Measurements from ENCODE around the gene IRX5.
A peak's percentile ranks its signal among the peaks of the same experiment; 100 is the strongest.

The IRX5 gene

DNA sequence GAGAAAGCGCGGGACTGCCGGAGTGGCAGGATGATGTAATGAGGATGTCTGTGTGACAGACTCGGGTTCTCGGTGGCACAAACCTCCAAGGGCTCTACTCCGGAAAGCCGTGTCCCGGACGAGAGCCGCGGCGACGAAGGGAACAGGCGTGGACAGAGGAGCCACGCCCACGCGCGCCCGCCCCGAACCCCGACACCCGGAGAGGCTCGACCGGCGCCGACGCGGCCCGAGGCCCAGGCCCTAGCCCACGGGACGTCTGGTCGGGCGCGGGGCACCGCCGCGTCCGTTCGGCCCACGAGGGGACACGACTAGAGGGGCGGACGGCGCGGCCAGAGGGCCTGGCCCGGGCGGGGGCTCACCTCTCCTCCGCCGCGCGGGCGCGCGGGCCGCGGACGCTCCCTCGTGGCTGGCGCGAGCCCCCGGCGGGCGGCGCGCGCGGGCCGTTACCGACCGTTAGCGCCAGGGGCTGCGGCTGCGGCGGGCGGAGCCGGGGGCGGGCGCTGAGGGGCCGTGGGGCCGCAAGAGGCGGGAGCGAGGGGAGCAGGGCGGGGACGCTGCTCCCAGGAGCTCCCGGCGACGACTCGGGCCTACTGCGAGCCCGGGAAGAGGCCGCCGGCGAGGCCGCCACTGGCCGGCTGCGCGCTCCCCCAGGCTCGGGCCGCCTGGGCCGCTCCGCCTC, 2.1 kb upstream of the IRX5 start:
- TF ChIP-seq, protein P1, sequence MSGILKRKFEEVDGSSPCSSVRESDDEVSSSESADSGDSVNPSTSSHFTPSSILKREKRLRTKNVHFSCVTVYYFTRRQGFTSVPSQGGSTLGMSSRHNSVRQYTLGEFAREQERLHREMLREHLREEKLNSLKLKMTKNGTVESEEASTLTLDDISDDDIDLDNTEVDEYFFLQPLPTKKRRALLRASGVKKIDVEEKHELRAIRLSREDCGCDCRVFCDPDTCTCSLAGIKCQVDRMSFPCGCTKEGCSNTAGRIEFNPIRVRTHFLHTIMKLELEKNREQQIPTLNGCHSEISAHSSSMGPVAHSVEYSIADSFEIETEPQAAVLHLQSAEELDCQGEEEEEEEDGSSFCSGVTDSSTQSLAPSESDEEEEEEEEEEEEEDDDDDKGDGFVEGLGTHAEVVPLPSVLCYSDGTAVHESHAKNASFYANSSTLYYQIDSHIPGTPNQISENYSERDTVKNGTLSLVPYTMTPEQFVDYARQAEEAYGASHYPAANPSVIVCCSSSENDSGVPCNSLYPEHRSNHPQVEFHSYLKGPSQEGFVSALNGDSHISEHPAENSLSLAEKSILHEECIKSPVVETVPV (CRISPR knock-in tag; IDR thresholded peaks at IDR 0.05) = no peak
- TF ChIP-seq ZFP30 (CRISPR knock-in tag; IDR thresholded peaks at IDR 0.05) (no peak), PPARA (CRISPR knock-in tag; IDR thresholded peaks at IDR 0.05; ENCODE audit: borderline replicate concordance) (no peak), ZNF8 (CRISPR knock-in tag; IDR thresholded peaks at IDR 0.05) (no peak), ZNF565 (CRISPR knock-in tag; conservative IDR thresholded peaks at IDR 0.05; ENCODE audit: low read depth) (no peak), ZFP3 (CRISPR knock-in tag; IDR thresholded peaks at IDR 0.05) (no peak), ZC3H10 (CRISPR knock-in tag; IDR thresholded peaks at IDR 0.05) (no peak), SNAI2 (CRISPR knock-in tag; IDR thresholded peaks at IDR 0.05) (no peak), TCF4 (CRISPR knock-in tag; IDR thresholded peaks at IDR 0.05; ENCODE audit: borderline replicate concordance) (no peak), ARNTL (CRISPR knock-in tag; IDR thresholded peaks at IDR 0.05; ENCODE audit: borderline replicate concordance, low read depth) (no peak), TOX (CRISPR knock-in tag; IDR thresholded peaks at IDR 0.05; ENCODE audit: borderline replicate concordance) (no peak), GLIS3 (CRISPR knock-in tag; IDR thresholded peaks at IDR 0.05) (no peak)
- TF ChIP-seq, protein P2, sequence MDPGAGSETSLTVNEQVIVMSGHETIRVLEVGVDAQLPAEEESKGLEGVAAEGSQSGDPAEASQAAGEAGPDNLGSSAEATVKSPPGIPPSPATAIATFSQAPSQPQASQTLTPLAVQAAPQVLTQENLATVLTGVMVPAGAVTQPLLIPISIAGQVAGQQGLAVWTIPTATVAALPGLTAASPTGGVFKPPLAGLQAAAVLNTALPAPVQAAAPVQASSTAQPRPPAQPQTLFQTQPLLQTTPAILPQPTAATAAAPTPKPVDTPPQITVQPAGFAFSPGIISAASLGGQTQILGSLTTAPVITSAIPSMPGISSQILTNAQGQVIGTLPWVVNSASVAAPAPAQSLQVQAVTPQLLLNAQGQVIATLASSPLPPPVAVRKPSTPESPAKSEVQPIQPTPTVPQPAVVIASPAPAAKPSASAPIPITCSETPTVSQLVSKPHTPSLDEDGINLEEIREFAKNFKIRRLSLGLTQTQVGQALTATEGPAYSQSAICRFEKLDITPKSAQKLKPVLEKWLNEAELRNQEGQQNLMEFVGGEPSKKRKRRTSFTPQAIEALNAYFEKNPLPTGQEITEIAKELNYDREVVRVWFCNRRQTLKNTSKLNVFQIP (CRISPR knock-in tag; IDR thresholded peaks at IDR 0.05; ENCODE audit: borderline replicate concordance, low read depth) = no peak
- TF ChIP-seq, protein P3, sequence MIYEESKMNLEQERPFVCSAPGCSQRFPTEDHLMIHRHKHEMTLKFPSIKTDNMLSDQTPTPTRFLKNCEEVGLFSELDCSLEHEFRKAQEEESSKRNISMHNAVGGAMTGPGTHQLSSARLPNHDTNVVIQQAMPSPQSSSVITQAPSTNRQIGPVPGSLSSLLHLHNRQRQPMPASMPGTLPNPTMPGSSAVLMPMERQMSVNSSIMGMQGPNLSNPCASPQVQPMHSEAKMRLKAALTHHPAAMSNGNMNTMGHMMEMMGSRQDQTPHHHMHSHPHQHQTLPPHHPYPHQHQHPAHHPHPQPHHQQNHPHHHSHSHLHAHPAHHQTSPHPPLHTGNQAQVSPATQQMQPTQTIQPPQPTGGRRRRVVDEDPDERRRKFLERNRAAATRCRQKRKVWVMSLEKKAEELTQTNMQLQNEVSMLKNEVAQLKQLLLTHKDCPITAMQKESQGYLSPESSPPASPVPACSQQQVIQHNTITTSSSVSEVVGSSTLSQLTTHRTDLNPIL (CRISPR knock-in tag; IDR thresholded peaks at IDR 0.05; ENCODE audit: low read depth) = no peak
- TF ChIP-seq, protein P4, sequence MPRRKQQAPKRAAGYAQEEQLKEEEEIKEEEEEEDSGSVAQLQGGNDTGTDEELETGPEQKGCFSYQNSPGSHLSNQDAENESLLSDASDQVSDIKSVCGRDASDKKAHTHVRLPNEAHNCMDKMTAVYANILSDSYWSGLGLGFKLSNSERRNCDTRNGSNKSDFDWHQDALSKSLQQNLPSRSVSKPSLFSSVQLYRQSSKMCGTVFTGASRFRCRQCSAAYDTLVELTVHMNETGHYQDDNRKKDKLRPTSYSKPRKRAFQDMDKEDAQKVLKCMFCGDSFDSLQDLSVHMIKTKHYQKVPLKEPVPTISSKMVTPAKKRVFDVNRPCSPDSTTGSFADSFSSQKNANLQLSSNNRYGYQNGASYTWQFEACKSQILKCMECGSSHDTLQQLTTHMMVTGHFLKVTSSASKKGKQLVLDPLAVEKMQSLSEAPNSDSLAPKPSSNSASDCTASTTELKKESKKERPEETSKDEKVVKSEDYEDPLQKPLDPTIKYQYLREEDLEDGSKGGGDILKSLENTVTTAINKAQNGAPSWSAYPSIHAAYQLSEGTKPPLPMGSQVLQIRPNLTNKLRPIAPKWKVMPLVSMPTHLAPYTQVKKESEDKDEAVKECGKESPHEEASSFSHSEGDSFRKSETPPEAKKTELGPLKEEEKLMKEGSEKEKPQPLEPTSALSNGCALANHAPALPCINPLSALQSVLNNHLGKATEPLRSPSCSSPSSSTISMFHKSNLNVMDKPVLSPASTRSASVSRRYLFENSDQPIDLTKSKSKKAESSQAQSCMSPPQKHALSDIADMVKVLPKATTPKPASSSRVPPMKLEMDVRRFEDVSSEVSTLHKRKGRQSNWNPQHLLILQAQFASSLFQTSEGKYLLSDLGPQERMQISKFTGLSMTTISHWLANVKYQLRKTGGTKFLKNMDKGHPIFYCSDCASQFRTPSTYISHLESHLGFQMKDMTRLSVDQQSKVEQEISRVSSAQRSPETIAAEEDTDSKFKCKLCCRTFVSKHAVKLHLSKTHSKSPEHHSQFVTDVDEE (CRISPR knock-in tag; IDR thresholded peaks at IDR 0.05) = no peak
- peak; percentile 27; the same call in 2 of the 3 replicates for ATAC-seq

DNA sequence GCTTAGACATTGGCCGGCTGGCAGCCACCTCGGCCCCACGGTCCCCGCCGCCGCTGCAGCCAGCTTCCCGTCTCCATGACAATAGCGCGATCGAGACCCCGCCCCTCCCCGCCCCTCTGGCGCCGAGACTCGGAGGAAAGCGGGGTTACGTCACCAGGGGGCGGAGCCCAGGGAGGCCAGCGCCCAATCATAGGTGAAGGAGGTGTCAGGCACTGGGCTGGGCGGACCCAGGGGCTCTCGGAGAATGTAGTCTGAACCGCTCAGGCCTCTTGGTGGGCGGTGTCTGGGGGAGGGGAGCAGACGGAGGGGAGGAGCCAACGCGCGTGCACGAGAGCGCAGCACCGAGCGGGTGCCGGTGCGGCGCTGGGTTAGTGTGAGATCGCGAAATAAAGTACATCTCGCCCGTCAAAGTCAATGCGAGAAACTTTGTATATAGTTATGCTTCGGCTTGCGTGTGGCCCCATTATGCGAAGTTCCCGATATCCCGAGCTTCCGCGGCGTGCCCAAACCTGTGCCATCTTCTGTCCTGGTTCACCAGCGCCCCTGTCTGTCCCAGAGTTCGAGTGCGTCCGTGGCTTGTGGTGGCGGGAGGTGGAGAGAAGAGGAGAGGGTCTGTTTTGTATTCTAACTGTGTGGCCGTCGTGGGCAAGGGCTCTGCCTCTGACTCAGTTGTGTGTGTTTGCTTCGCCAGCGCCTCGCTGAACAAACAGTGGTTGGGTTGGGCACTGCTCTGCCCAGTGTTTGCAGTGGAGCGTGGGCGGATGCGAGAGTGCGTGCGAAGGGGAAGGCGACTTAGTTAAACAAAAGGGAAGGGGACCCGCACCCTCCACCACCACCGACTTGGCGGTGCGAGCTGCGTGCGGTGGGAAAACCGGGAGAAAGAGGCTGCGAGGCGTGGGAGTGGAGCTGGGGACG, 1.3 kb upstream of the IRX5 start:
- TF ChIP-seq, protein P2 (CRISPR knock-in tag; IDR thresholded peaks at IDR 0.05; ENCODE audit: borderline replicate concordance, low read depth) = no peak
- TF ChIP-seq CSDC2 (CRISPR knock-in tag; IDR thresholded peaks at IDR 0.05) (no peak), ZNF565 (CRISPR knock-in tag; conservative IDR thresholded peaks at IDR 0.05; ENCODE audit: low read depth) (no peak), ESRRG (CRISPR knock-in tag; IDR thresholded peaks at IDR 0.05) (no peak), OSR1 (CRISPR knock-in tag; IDR thresholded peaks at IDR 0.05) (no peak), PPARA (CRISPR knock-in tag; IDR thresholded peaks at IDR 0.05; ENCODE audit: borderline replicate concordance) (no peak), ISL1 (CRISPR knock-in tag; IDR thresholded peaks at IDR 0.05) (no peak)
- TF ChIP-seq, protein P1 (CRISPR knock-in tag; IDR thresholded peaks at IDR 0.05) = no peak
- TF ChIP-seq, protein P5, sequence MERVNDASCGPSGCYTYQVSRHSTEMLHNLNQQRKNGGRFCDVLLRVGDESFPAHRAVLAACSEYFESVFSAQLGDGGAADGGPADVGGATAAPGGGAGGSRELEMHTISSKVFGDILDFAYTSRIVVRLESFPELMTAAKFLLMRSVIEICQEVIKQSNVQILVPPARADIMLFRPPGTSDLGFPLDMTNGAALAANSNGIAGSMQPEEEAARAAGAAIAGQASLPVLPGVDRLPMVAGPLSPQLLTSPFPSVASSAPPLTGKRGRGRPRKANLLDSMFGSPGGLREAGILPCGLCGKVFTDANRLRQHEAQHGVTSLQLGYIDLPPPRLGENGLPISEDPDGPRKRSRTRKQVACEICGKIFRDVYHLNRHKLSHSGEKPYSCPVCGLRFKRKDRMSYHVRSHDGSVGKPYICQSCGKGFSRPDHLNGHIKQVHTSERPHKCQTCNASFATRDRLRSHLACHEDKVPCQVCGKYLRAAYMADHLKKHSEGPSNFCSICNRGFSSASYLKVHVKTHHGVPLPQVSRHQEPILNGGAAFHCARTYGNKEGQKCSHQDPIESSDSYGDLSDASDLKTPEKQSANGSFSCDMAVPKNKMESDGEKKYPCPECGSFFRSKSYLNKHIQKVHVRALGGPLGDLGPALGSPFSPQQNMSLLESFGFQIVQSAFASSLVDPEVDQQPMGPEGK (CRISPR knock-in tag; IDR thresholded peaks at IDR 0.05; ENCODE audit: borderline replicate concordance) = no peak
- peak; percentile 84 for ATAC-seq
